Measurements from ENCODE around the gene MEGF11. TPM values are rescaled to one million over a fixed set of nuclear protein-coding genes. Genes with fewer than 3 reads are reported as not detected.

The MEGF11 gene
- total RNA-seq, 1 donor from 2014 or later, result not detected

GRCh38 chr15:66285533-66286280 lies 32.2 kb upstream of the MEGF11 start:
- Mint-ChIP-seq H3K4me1 (ENCODE audit: low read depth) (no peaks in the 10 kb centered on the region), H3K27me3 (ENCODE audit: low read depth) (peaks cover 6% of the 10 kb centered on the region), H3K27ac (ENCODE audit: unreplicated experiment) (no peak overlapping the region), H3K4me3 (ENCODE audit: unreplicated experiment) (no peak overlapping the region), H3K36me3 (ENCODE audit: low read depth) (peaks cover 2% of the 10 kb centered on the region), H3K9me3 (ENCODE audit: low read depth) (no peaks in the 10 kb centered on the region)
- TF ChIP-seq, protein P1, sequence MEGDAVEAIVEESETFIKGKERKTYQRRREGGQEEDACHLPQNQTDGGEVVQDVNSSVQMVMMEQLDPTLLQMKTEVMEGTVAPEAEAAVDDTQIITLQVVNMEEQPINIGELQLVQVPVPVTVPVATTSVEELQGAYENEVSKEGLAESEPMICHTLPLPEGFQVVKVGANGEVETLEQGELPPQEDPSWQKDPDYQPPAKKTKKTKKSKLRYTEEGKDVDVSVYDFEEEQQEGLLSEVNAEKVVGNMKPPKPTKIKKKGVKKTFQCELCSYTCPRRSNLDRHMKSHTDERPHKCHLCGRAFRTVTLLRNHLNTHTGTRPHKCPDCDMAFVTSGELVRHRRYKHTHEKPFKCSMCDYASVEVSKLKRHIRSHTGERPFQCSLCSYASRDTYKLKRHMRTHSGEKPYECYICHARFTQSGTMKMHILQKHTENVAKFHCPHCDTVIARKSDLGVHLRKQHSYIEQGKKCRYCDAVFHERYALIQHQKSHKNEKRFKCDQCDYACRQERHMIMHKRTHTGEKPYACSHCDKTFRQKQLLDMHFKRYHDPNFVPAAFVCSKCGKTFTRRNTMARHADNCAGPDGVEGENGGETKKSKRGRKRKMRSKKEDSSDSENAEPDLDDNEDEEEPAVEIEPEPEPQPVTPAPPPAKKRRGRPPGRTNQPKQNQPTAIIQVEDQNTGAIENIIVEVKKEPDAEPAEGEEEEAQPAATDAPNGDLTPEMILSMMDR (IDR thresholded peaks at IDR 0.05), result no peak
- no peak for DNase-seq (ENCODE audit: low spot score)

DNA sequence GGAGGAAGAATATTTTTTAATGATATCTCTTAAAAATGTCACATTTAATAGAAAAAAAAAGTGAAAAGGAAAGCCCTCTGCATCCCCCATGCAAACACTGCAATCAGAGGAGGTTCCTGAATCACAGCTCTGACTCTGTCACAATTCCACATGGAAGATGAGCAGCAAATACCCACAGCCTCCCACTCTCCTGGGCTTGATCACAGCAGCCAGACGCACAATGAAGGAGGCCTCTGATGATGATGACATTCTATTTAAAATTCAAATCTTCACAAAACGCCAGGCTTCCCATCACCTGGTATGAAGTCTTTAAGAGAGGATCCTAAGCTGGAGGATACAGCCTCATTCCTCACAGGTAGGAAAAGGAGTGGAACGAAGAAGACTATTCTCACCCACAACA lies 30.7 kb upstream of the MEGF11 start:
- no peaks in the 10 kb centered on the region for H3K4me1 Mint-ChIP-seq (ENCODE audit: low read depth)
- H3K9me3 Mint-ChIP-seq (ENCODE audit: low read depth), result no peaks in the 10 kb centered on the region
- no peak overlapping the region for H3K27ac Mint-ChIP-seq (ENCODE audit: unreplicated experiment)
- DNase-seq (ENCODE audit: low spot score), result no peak
- H3K36me3 Mint-ChIP-seq (ENCODE audit: low read depth), result peaks cover 2% of the 10 kb centered on the region
- H3K4me3 Mint-ChIP-seq (ENCODE audit: unreplicated experiment), result no peak overlapping the region
- TF ChIP-seq, protein P1 (IDR thresholded peaks at IDR 0.05), result no peak
- peaks cover 19% of the 10 kb centered on the region for H3K27me3 Mint-ChIP-seq (ENCODE audit: low read depth)

DNA sequence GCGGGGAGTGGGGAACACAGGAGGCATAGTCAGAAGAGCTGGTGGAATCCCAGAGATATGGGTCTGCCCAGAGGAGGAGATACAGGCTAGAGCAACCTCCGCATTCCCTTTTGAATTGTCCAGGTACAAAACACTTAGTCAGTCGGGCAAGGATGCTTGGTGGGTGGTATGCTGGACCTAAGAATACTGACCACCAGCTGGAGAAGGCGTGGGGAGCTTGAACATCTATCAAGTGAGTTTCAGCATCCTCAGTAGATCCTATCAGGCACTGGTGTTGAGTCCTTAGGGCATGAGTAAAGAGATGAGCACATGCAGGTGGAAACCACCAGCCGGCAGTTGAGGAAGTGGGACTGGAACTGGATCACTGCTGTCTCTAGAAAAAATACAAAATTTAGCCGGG lies 25.1 kb upstream of the MEGF11 start:
- Mint-ChIP-seq H3K36me3 (ENCODE audit: low read depth) (peaks cover 4% of the 10 kb centered on the region), H3K4me3 (ENCODE audit: unreplicated experiment) (no peak overlapping the region), H3K9me3 (ENCODE audit: low read depth) (peaks cover 6% of the 10 kb centered on the region), H3K27ac (ENCODE audit: unreplicated experiment) (no peak overlapping the region), H3K27me3 (ENCODE audit: low read depth) (peaks cover 34% of the 10 kb centered on the region), H3K4me1 (ENCODE audit: low read depth) (no peaks in the 10 kb centered on the region)
- no peak for DNase-seq (ENCODE audit: low spot score)
- TF ChIP-seq, protein P1 (IDR thresholded peaks at IDR 0.05), result no peak

- DNase-seq (ENCODE audit: low spot score), result no peak
- no peak overlapping the region for H3K4me3 Mint-ChIP-seq (ENCODE audit: unreplicated experiment)
- H3K27me3 Mint-ChIP-seq (ENCODE audit: low read depth), result peaks cover 34% of the 10 kb centered on the region
- peaks cover 4% of the 10 kb centered on the region for H3K36me3 Mint-ChIP-seq (ENCODE audit: low read depth)
- H3K27ac Mint-ChIP-seq (ENCODE audit: unreplicated experiment), result no peak overlapping the region
- H3K9me3 Mint-ChIP-seq (ENCODE audit: low read depth), result peaks cover 6% of the 10 kb centered on the region
- TF ChIP-seq, protein P1 (IDR thresholded peaks at IDR 0.05), result no peak
- no peaks in the 10 kb centered on the region for H3K4me1 Mint-ChIP-seq (ENCODE audit: low read depth)
Measured at GRCh38 chr15:66278056-66278455, 24.5 kb upstream of the MEGF11 start.

DNA sequence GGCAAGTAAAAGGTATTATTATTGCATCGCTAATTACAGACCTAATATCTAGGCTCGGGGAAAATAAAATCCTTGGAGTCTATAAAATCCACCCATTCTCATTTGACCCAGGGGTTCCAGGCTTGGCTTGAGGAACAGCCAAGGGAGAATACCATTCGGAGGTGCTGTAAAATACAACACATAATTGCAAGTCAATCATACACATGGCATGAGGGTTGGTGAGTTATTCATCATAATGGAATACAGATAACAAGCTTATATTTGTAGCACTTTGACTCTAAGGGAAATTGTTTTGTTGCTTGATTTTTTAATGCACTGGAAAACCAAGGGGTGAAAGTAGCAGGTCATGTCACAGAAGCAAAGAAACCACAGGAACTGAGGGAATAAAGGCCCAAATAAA lies 23.0 kb upstream of the MEGF11 start:
- TF ChIP-seq, protein P1 (IDR thresholded peaks at IDR 0.05), result no peak
- Mint-ChIP-seq H3K27me3 (ENCODE audit: low read depth) (peaks cover 34% of the 10 kb centered on the region), H3K4me3 (ENCODE audit: unreplicated experiment) (no peak overlapping the region), H3K36me3 (ENCODE audit: low read depth) (peaks cover 4% of the 10 kb centered on the region), H3K9me3 (ENCODE audit: low read depth) (peaks cover 6% of the 10 kb centered on the region), H3K27ac (ENCODE audit: unreplicated experiment) (no peak overlapping the region), H3K4me1 (ENCODE audit: low read depth) (no peaks in the 10 kb centered on the region)
- DNase-seq (ENCODE audit: low spot score), result no peak
